Tongue (tissue), 2 donors: ENCODE data around the gene MITD1. TPM values are rescaled to one million over a fixed set of nuclear protein-coding genes. Genes with fewer than 3 reads are reported as not detected.
"Not testable (repeated sequence)": the region's sequence is repeated elsewhere in the genome, so short reads cannot be mapped to it uniquely, and the experiment has no call there.

Source experiments
- DNase-seq: peaks from one replicate; pipeline ENCODE4 v3.0.0-alpha.2; 2015
- total RNA-seq: library from RNA; depleted of rRNA; stranded (reverse); fragments of >200 nt; gene quantifications from one replicate; pipeline ENCODE4 v1.2.3, GENCODE V29; 2014

Gene MITD1
- total RNA-seq: 24.1 TPM

DNA sequence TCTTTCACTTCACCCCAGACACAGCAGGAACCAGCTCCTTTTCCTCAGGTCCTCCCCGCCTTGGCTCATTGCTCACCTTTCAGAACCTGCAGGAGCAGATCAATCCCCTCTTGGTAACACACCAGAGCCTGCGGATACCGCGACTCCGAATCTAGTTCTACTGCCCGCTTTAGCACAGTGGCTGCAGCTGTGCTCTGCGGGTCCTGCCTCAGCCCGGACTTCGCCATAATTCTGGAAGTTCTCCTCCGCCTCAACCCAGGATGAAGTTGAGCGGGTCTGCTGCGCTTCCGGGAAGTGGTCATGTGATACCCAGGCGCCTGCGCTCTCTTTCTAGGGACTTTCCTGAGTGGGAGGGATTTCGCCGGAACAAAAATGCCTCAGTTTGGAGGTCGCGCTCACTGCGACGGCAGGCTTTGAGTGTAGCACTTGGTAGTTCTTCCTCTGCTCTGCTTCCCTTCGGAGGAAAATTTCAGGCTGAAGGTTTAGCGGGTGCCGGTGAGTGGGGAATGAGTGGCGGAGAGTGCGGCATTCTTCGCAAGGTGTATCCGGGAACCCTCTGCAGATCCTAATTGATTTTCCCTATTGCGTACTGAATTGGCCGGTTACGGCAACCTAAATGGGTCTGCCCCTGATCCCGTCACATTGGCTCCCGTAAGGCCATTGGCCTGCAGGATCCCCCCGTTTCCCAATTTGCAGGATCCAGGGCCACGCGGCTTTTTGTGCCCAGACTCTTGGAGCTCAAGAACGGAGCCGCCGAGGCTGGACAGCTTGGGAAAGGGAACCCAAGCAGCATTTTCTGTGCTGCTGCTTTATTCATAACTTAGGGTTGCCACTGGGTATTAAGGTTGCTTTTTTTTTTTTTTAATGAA is at the start of gene MITD1, which contains the start of gene MRPL30:
MITD1 (minus strand) TSS at position 304 of the 869 bp plus-strand sequence; CDS start at position 227, 77 bp downstream.
MRPL30 (plus strand) TSS at position 430 of the 869 bp plus-strand sequence. CDS start 5,020 bp downstream, outside the sequence.
- DNase-seq: peak; percentile 99

- DNase-seq: no peak
Observed at GRCh38 chr2:99217929-99218501, 37.2 kb upstream of the MITD1 start.

- DNase-seq: no peak
Observed at GRCh38 chr2:99216096-99216495, 35.2 kb upstream of the MITD1 start.

GRCh38 chr2:99205491-99205890 is 24.6 kb upstream of the MITD1 start:
- no peak for DNase-seq

- DNase-seq: no peak
Observed at GRCh38 chr2:99201959-99202678, 21.3 kb upstream of the MITD1 start.

GRCh38 chr2:99200076-99200800 is 19.4 kb upstream of the MITD1 start:
- DNase-seq: no peak

DNA sequence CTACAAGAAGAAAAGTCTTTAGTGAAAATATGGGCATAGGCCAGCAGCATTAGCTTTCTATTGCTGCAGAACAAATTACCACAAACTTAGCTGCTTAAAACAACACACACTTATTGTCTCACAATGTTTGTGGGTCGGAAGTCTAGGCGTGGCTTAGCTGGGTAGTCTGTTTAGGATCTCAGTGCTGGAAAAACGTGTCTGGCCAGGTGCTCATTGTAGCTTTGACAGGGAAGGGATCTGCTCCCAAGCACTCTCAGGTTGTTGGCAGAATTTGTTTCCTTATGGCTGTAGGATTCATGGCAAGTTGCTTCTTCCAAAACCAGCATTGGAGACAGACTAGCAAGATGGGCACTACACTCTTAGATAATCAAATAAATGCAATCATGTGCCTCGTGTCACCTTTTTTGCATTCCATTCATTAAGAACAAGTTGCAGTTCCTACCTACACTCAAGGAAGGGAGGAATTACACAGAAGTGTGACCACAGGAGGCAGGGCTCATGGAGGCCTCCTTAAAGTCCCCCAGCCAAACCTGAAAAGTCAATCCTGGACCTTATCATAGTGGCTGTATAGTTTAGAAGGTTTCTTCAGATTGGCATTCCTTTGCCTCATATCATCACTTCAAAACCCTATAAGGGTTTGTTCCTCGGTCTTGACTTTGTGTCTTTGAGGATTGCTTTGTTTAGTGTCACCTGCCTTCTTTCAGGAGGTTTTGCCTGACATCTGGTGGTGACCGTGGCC is 17.4 kb upstream of the MITD1 start:
- DNase-seq: peak; percentile 20

DNA sequence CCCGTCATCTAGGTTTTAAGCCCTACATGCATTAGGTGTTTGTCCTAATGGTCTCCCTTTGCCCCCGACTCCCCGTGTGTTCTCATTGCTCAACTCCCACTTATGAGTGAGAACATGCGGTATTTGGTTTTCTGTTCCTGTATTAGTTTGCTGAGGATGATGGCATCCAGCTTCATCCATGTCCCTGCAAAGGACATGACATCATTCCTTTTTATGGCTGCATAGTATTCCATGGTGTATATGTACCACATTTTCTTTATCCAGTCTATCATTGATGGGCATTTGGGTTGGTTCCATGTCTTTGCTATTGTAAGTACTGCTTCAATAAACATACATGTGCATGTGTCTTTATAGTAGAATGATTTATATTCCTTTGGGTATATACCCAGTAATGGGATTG is 11.5 kb upstream of the MITD1 start:
- not testable (repeated sequence) for DNase-seq

- DNase-seq: no peak
Observed at GRCh38 chr2:99190548-99190947, 9.7 kb upstream of the MITD1 start.

DNA sequence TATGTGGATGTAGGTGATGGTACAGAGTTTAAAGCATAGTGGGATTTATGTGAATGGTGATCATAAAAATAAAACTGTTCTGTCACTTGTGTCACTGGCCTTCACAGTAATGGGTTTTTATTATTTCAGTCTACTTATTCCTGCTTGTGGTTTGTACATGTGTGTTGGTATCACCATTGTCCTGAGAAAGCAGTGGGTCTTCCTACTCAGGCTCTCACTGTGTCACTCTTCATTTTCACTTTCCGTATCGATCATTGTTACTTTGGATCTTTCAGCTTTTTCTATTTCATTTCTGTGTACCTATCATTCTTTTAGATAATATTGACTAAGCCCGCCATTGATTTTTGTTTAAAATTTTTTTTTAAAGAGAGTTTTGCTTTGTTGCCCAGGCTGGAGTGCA is 7.5 kb upstream of the MITD1 start:
- DNase-seq: no peak

- no peak for DNase-seq
Observed at GRCh38 chr2:99187011-99187410, 6.2 kb upstream of the MITD1 start.

DNA sequence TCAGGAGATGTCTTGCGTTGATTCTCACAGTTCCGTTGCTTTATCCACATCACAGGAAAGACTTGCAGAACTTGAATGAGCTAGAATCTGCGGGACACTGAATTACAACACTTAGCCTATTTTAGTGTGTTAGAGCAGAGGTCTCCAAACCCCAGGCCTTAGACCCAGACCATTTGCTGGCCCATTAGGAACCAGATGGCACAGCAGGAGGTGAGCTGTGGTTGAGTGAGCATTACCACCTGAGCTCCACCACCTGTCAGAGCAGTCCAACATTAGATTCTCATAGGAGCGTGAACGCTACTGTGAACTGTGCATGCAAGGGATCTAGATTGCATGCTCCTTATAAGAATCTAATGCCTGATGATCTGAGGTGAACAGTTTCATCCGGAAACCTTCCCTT is 4.0 kb upstream of the MITD1 start:
- DNase-seq: no peak

DNA sequence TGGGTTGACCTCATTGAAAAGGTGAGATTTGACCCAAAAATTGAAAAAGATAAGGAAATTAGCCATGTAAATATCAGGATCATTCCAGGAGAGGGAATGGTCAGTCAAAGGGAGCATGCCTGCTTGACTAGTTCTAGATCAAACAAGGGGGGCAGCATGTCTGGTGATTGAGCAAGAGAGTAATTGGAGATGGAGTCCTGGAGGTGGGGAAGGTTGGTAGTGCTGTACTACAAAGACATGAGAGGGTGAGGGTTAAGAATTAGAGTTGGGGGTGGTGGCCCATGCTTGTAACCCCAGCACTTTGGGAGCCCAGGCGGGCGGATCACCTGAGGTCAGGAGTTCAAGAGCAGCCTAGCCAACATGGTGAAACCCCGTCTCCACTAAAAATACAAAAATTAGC is 2.2 kb upstream of the MITD1 start:
- DNase-seq: no peak

- no peak for DNase-seq
Observed at GRCh38 chr2:99181624-99182000, 754 bp upstream of the MITD1 start.

DNA sequence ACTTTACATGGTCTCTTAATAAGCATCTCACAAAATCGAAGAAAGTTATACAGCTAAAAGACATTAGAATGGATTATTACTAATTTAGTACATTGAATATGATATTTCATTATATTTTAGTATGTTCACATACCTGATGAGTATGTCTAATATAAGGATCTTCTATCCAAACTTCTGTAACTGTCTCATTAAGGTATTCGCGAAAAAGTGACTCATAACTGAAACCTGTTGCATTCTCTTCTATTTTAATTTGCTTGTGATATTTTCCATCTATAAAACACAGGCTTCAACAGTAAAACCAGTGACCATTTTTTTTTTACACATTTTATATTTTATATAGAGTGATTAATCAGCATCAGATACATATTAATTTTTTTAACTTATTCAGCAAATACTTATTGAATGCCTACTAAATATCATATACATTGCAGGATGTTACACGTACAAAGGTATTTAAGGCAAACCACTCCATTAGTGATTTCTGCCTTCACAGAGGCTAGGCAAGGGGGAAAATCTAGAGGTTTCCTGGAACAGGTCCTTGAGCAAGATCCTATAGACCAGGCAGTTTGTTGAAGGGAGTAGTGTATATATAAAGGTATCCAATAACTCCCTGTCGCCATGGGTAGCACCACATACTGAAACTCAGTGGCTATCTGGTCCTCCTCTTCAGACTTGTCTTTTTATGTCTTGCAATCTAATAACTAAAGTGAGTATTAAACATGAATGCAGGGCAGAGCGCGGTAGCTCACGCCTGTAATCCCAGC is 9.3 kb downstream of the MITD1 start:
- DNase-seq: no peak

DNA sequence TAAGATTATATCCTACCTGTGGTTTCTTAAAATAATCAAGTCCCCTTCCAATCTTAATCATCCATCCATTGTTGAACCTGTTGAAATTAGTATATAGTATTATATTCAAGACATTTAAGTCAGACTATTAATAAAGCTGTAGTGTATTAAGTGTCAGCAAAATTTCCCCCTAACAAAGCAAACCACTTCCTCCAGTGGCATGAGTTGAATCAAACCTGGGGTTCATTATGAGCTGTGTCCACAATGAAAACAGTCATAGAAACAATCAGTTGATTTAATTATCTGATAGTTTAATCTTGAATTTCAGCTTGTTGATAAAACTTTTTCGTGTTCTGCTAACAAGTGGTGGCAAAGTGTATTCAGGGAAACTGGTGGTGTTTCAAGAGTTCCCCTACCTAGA is 11.3 kb downstream of the MITD1 start:
- DNase-seq: no peak

DNA sequence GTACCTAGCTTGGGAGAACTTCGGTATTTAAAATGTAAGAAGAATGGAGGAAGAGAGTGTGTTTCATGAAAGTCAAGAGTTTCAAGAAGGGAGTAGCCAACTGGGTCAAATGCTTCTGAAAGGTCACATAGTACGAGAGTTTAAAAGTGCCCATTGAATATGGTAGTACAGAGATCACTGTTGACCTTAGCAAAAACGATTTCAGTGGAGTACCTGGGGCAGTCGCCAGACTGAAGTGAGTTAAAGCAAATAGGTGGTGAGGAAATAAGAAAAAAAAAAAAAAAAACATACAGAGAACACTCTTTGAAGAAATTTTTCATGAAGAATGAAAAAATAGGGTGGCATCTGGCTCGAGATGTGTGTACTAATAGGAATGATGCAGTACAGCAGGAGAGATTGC is 14.6 kb downstream of the MITD1 start:
- no peak for DNase-seq

DNA sequence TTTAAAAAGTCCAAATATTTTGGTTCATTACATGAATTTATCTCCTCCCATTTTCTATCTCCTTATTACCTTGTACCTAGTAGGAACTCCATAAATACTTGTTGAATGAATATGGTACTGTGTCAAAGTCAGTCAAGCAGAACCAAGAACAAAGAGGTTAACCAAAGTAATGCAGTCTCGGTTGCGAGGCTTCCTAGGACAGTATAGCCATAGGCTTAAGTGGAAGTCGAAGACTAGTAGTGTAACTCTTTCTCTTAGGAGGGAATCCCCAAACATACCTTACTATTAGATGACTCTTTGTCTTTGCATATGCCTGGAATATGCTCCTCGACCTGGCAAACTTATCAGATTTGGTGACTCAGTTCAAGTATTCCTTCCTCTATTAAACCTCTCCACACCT is 21.3 kb downstream of the MITD1 start:
- DNase-seq: no peak

DNA sequence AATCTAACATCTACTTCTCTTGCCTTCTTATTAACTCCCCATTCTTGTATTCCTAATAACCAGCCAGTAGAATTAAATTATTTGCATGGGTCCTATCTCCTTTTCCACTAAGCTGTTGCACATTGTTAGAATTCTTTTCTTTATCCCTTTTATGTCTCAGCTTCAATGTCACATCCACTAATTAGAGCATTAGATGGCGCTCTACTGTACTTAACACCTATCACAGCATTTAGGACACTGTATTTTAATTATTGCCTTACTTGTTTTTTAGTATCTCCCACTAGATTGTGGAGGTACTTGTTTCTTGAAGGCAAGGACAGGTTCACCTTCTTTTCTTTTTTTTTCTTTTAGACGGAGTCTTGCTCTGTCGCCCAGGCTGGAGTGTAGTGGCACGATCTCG is 22.3 kb downstream of the MITD1 start:
- DNase-seq: no peak

DNA sequence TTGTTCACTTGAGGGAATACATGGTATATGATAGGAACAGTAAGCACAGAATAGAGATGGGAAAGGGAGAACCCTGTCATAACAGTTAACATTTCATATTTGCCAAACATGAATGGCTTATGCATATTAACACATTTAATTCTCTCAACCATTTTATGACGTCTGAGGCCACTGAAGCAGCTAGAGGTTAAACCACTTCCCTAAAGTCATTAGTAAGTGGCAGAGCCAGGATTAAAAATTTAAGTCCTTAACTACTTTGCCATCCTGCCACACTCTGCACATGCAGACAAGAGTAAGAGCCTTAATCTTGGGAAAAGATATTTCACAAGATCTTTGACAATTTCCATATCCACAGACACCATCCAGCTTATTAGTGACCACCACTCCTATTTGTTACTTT is 24.0 kb downstream of the MITD1 start:
- no peak for DNase-seq
